GM18861 (cell line): ENCODE measurements around the gene EPAS1.
"Not testable (repeated sequence)": the region's sequence is repeated elsewhere in the genome, so short reads cannot be mapped to it uniquely, and the experiment has no call there.

ENCODE experiments used
- ATAC-seq: cut with Tn5 transposase; IDR thresholded peaks from one replicate; pipeline ENCODE4 v1.9.1; 2021; ENCODE audit not compliant: unreplicated experiment

The EPAS1 gene

GRCh38 chr2:46394649-46395510 lies 97.7 kb downstream of the EPAS1 start:
- ATAC-seq = no peak

- not testable (repeated sequence) for ATAC-seq
These were observed 98.5 kb downstream of the EPAS1 start for GRCh38 chr2:46395730-46396129.

- ATAC-seq = no peak
These were observed 102.8 kb downstream of the EPAS1 start for GRCh38 chr2:46400016-46400415.

GRCh38 chr2:46402874-46403273 lies 105.7 kb downstream of the EPAS1 start:
- ATAC-seq = no peak

- no peak for ATAC-seq
These were observed 107.1 kb downstream of the EPAS1 start for GRCh38 chr2:46404181-46404759.

- no peak for ATAC-seq
These were observed 110.7 kb downstream of the EPAS1 start for GRCh38 chr2:46407852-46408455.

- no peak for ATAC-seq
These were observed 112.5 kb downstream of the EPAS1 start for GRCh38 chr2:46409756-46410155.

GRCh38 chr2:46410273-46411244 lies 113.4 kb downstream of the EPAS1 start:
- no peak for ATAC-seq

GRCh38 chr2:46411245-46411641 lies 114.0 kb downstream of the EPAS1 start:
- no peak for ATAC-seq

GRCh38 chr2:46411985-46412384 lies 114.8 kb downstream of the EPAS1 start:
- no peak for ATAC-seq

GRCh38 chr2:46413111-46413510 lies 115.9 kb downstream of the EPAS1 start:
- no peak for ATAC-seq

- ATAC-seq = no peak
These were observed 116.4 kb downstream of the EPAS1 start for GRCh38 chr2:46413631-46414030.

GRCh38 chr2:46414701-46415100 lies 117.5 kb downstream of the EPAS1 start:
- no peak for ATAC-seq

- no peak for ATAC-seq
These were observed 119.1 kb downstream of the EPAS1 start for GRCh38 chr2:46416280-46416679.

GRCh38 chr2:46416739-46417403 lies 119.7 kb downstream of the EPAS1 start:
- no peak for ATAC-seq

GRCh38 chr2:46420945-46421344 lies 123.7 kb downstream of the EPAS1 start:
- ATAC-seq = no peak

- ATAC-seq = no peak
These were observed 124.2 kb downstream of the EPAS1 start for GRCh38 chr2:46421361-46421760.

- ATAC-seq = no peak
These were observed 125.6 kb downstream of the EPAS1 start for GRCh38 chr2:46422717-46423394.

GRCh38 chr2:46424937-46425336 lies 127.7 kb downstream of the EPAS1 start:
- ATAC-seq = no peak

GRCh38 chr2:46428911-46429436 lies 131.8 kb downstream of the EPAS1 start:
- ATAC-seq = no peak
